NB4 (cell line): ENCODE measurements around the gene TRMT6.

Experiments
- MYC ChIP-seq: IDR thresholded peaks from 2 replicates; pipeline ENCODE4 v1.6.1; 2011; ENCODE audit warnings: low read depth, low read length
- POLR2A ChIP-seq: IDR thresholded peaks from 2 replicates; pipeline ENCODE4 v1.6.1; 2011; ENCODE audit warnings: mild to moderate bottlenecking; ENCODE audit not compliant: insufficient read length; ENCODE audit errors: extremely low read depth
- TF ChIP-seq, protein P1 (sequence below): IDR thresholded peaks from one replicate; pipeline ENCODE4 v1.5.1; 2012; ENCODE audit warnings: low read depth, low read length
- TF ChIP-seq, protein P2 (sequence below): IDR thresholded peaks from 2 replicates; pipeline ENCODE4 v1.6.1; 2011; ENCODE audit warnings: low read depth, low read length

DNA sequence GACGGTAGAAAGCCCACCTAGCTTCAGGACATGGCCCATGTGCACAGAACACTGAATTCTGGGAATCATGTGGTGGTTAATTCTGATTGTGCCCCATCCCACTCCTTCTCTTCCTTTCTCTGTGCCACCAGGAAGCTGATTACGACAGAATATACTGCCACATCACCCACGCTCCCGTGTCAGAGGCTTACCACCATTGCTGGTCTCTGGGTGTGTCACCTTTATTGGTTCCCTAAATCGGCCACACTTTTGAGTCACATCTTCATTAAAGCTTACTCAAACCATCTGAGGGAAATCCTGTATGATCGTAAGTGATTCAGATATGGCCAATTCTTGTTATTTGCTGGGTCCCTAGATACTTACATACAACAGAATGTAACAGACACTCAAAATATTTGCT, 3.1 kb downstream of the TRMT6 start:
- TF ChIP-seq, protein P1, sequence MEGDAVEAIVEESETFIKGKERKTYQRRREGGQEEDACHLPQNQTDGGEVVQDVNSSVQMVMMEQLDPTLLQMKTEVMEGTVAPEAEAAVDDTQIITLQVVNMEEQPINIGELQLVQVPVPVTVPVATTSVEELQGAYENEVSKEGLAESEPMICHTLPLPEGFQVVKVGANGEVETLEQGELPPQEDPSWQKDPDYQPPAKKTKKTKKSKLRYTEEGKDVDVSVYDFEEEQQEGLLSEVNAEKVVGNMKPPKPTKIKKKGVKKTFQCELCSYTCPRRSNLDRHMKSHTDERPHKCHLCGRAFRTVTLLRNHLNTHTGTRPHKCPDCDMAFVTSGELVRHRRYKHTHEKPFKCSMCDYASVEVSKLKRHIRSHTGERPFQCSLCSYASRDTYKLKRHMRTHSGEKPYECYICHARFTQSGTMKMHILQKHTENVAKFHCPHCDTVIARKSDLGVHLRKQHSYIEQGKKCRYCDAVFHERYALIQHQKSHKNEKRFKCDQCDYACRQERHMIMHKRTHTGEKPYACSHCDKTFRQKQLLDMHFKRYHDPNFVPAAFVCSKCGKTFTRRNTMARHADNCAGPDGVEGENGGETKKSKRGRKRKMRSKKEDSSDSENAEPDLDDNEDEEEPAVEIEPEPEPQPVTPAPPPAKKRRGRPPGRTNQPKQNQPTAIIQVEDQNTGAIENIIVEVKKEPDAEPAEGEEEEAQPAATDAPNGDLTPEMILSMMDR, result no peak
- TF ChIP-seq POLR2A (no peak), MYC (no peak)
- TF ChIP-seq, protein P2, sequence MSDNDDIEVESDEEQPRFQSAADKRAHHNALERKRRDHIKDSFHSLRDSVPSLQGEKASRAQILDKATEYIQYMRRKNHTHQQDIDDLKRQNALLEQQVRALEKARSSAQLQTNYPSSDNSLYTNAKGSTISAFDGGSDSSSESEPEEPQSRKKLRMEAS, result no peak
